ENCODE results near the gene NTHL1.

Gene NTHL1

GRCh38 chr16:2030036-2030435 lies 17.6 kb downstream of the NTHL1 start:
- H3K9me3 ChIP-seq, result no peaks in the 10 kb centered on the region
- TF ChIP-seq, protein P1, sequence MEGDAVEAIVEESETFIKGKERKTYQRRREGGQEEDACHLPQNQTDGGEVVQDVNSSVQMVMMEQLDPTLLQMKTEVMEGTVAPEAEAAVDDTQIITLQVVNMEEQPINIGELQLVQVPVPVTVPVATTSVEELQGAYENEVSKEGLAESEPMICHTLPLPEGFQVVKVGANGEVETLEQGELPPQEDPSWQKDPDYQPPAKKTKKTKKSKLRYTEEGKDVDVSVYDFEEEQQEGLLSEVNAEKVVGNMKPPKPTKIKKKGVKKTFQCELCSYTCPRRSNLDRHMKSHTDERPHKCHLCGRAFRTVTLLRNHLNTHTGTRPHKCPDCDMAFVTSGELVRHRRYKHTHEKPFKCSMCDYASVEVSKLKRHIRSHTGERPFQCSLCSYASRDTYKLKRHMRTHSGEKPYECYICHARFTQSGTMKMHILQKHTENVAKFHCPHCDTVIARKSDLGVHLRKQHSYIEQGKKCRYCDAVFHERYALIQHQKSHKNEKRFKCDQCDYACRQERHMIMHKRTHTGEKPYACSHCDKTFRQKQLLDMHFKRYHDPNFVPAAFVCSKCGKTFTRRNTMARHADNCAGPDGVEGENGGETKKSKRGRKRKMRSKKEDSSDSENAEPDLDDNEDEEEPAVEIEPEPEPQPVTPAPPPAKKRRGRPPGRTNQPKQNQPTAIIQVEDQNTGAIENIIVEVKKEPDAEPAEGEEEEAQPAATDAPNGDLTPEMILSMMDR (IDR thresholded peaks at IDR 0.05), result no peak
- H3K4me3 ChIP-seq (ENCODE audit: low read depth in 1 of 2, low read length in 1 of 2), result no peak overlapping the region
- peaks cover 81% of the 10 kb centered on the region for H3K27me3 ChIP-seq
- no peaks in the 10 kb centered on the region for H3K36me3 ChIP-seq
- peaks cover 0 to 20% of the 10 kb centered on the region in 2 experiments for H3K4me1 ChIP-seq (ENCODE audit: control insufficient read depth in 1 of 2, insufficient read depth in 1 of 2, low read depth in 1 of 2, low read length in 1 of 2)
- H3K27ac ChIP-seq, result no peak overlapping the region

GRCh38 chr16:2029350-2029749 lies 18.3 kb downstream of the NTHL1 start:
- peaks cover 83% of the 10 kb centered on the region for H3K27me3 ChIP-seq
- no peak overlapping the region for H3K27ac ChIP-seq
- H3K36me3 ChIP-seq, result no peaks in the 10 kb centered on the region
- peaks cover 0 to 20% of the 10 kb centered on the region in 2 experiments for H3K4me1 ChIP-seq (ENCODE audit: control insufficient read depth in 1 of 2, insufficient read depth in 1 of 2, low read depth in 1 of 2, low read length in 1 of 2)
- no peak overlapping the region for H3K4me3 ChIP-seq (ENCODE audit: low read depth in 1 of 2, low read length in 1 of 2)
- TF ChIP-seq, protein P1 (IDR thresholded peaks at IDR 0.05), result no peak
- no peaks in the 10 kb centered on the region for H3K9me3 ChIP-seq

GRCh38 chr16:2028620-2029220 lies 18.9 kb downstream of the NTHL1 start:
- no peak overlapping the region for H3K4me3 ChIP-seq (ENCODE audit: low read depth in 1 of 2, low read length in 1 of 2)
- H3K27me3 ChIP-seq, result peaks cover 84% of the 10 kb centered on the region
- TF ChIP-seq, protein P1 (IDR thresholded peaks at IDR 0.05), result no peak
- H3K27ac ChIP-seq, result no peak overlapping the region
- peaks cover under 1 to 18% of the 10 kb centered on the region in 2 experiments for H3K4me1 ChIP-seq (ENCODE audit: control insufficient read depth in 1 of 2, insufficient read depth in 1 of 2, low read depth in 1 of 2, low read length in 1 of 2)
- no peaks in the 10 kb centered on the region for H3K36me3 ChIP-seq
- H3K9me3 ChIP-seq, result no peaks in the 10 kb centered on the region

DNA sequence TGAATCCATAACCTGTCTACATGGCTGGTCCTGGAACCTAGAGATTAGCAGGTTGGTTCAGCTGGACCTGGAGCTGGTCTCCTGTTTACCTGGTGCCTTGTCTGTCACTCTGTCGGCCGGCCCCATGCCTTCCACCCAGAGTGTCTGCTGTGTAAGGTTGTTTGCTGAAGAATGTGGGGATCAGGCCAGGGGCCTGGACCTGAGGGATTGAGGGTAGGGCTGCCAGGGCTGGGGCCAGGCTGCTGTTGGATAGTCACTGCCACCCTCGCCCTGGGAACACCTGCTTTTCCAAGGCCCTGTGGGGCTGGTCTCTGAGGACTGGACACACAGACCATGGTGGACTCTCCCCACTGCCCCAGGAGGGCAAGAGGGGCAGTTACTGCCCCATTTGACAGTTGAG lies 19.5 kb downstream of the NTHL1 start:
- Histone ChIP-seq H3K27me3 (peaks cover 84% of the 10 kb centered on the region), H3K9me3 (no peaks in the 10 kb centered on the region), H3K36me3 (no peaks in the 10 kb centered on the region), H3K4me1 (ENCODE audit: control insufficient read depth in 1 of 2, insufficient read depth in 1 of 2, low read depth in 1 of 2, low read length in 1 of 2) (peaks cover 5 to 17% of the 10 kb centered on the region in 2 experiments), H3K27ac (no peak overlapping the region), H3K4me3 (ENCODE audit: low read depth in 1 of 2, low read length in 1 of 2) (no peak overlapping the region)
- TF ChIP-seq, protein P1 (IDR thresholded peaks at IDR 0.05), result no peak

DNA sequence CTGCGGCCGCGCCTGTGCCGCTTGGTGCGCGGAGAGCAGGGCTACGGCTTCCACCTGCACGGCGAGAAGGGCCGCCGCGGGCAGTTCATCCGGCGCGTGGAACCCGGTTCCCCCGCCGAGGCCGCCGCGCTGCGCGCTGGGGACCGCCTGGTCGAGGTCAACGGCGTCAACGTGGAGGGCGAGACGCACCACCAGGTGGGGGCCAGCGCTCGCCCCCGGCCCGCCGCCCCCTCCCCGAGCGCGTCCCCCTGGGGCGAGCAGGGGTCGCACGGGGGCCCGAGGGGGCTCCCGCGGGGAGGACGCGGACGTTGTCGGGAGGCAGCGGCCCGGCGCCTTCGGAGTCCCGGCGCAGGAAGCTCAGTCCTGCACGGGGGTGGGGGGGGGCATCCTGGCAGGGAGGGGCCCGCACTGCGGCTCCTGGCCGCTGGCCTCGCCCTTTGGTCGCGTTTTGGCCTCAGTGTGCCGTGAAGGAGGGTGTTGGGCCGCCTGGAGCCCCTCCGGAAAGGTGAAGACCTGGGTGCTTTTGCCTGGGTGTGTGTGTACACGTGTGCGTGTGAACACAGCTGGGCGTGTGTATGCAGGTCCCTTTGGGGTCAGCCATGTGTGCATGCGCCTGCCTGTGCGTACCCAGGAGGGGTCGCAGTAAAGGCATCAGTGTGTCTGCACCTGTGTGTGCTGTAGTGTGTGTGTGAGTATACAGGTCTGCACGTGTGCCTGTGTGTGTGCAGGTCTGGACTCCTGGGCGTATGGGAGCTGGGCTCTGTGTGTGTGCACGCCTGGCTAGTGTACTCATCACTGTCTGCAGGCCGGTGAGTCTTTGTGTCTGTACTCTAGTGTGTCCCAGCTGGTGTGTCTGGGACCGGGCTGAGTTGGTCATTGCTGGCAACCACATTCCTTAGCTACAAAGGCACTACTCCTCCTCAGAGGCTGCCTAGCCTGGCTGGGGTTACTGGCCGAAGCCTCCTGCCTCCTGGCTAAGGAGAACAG lies 20.3 kb downstream of the NTHL1 start:
- H3K4me1 ChIP-seq (ENCODE audit: control insufficient read depth in 1 of 2, insufficient read depth in 1 of 2, low read depth in 1 of 2, low read length in 1 of 2), result peaks cover 10 to 22% of the 10 kb centered on the region in 2 experiments
- TF ChIP-seq, protein P1 (IDR thresholded peaks at IDR 0.05), result no peak

More for the DNA sequence above, 20.3 kb downstream of the NTHL1 start:
- Histone ChIP-seq H3K4me3 (ENCODE audit: low read depth in 1 of 2, low read length in 1 of 2) (no peak overlapping the region), H3K27ac (no peak overlapping the region), H3K9me3 (no peaks in the 10 kb centered on the region), H3K36me3 (no peaks in the 10 kb centered on the region), H3K27me3 (peaks cover 84% of the 10 kb centered on the region)

Measured in neutrophil (primary cell).